Measurements from ENCODE around the gene FOLR1.

The FOLR1 gene

GRCh38 chr11:72234514-72234830, 42.5 kb downstream of the FOLR1 start:
- TF ChIP-seq NFIC (IDR thresholded peaks at IDR 0.05) (no peak), RAD21 (IDR thresholded peaks at IDR 0.05; ENCODE audit: low read depth) (no peak), EGR1 (IDR thresholded peaks at IDR 0.05) (no peak), CREB1 (IDR thresholded peaks at IDR 0.05; ENCODE audit: low read depth) (no peak), TAF1 (IDR thresholded peaks at IDR 0.05; ENCODE audit: low read depth) (no peak), FOXM1 (IDR thresholded peaks at IDR 0.05; ENCODE audit: borderline replicate concordance, low read depth) (no peak), TEAD4 (IDR thresholded peaks at IDR 0.05) (no peak), EP300 (IDR thresholded peaks at IDR 0.05; ENCODE audit: borderline replicate concordance) (no peak), YY1 (IDR thresholded peaks at IDR 0.05; ENCODE audit: low read depth) (no peak), ZBTB7A (IDR thresholded peaks at IDR 0.05; ENCODE audit: low read depth) (no peak), MAX (IDR thresholded peaks at IDR 0.05) (no peak), REST (IDR thresholded peaks at IDR 0.05; ENCODE audit: low read depth) (no peak), TCF12 (IDR thresholded peaks at IDR 0.05; ENCODE audit: low read depth) (no peak), CEBPB (IDR thresholded peaks at IDR 0.05) (no peak)

GRCh38 chr11:72234920-72235319, 43.0 kb downstream of the FOLR1 start:
- TF ChIP-seq YY1 (IDR thresholded peaks at IDR 0.05; ENCODE audit: low read depth) (no peak), EP300 (IDR thresholded peaks at IDR 0.05; ENCODE audit: borderline replicate concordance) (no peak), ZBTB7A (IDR thresholded peaks at IDR 0.05; ENCODE audit: low read depth) (no peak), CREB1 (IDR thresholded peaks at IDR 0.05; ENCODE audit: low read depth) (no peak), TAF1 (IDR thresholded peaks at IDR 0.05; ENCODE audit: low read depth) (no peak), RAD21 (IDR thresholded peaks at IDR 0.05; ENCODE audit: low read depth) (no peak), TEAD4 (IDR thresholded peaks at IDR 0.05) (no peak), CEBPB (IDR thresholded peaks at IDR 0.05) (no peak), NFIC (IDR thresholded peaks at IDR 0.05) (no peak), EGR1 (IDR thresholded peaks at IDR 0.05) (no peak), REST (IDR thresholded peaks at IDR 0.05; ENCODE audit: low read depth) (no peak), MAX (IDR thresholded peaks at IDR 0.05) (no peak), FOXM1 (IDR thresholded peaks at IDR 0.05; ENCODE audit: borderline replicate concordance, low read depth) (no peak)
- TF ChIP-seq, protein P1, sequence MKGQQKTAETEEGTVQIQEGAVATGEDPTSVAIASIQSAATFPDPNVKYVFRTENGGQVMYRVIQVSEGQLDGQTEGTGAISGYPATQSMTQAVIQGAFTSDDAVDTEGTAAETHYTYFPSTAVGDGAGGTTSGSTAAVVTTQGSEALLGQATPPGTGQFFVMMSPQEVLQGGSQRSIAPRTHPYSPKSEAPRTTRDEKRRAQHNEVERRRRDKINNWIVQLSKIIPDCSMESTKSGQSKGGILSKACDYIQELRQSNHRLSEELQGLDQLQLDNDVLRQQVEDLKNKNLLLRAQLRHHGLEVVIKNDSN (IDR thresholded peaks at IDR 0.05) = no peak

- TF ChIP-seq MAX (IDR thresholded peaks at IDR 0.05) (no peak), ZBTB7A (IDR thresholded peaks at IDR 0.05; ENCODE audit: low read depth) (no peak), TCF12 (IDR thresholded peaks at IDR 0.05; ENCODE audit: low read depth) (no peak), REST (IDR thresholded peaks at IDR 0.05; ENCODE audit: low read depth) (no peak), EP300 (IDR thresholded peaks at IDR 0.05; ENCODE audit: borderline replicate concordance) (no peak), NFIC (IDR thresholded peaks at IDR 0.05) (no peak), CEBPB (IDR thresholded peaks at IDR 0.05) (no peak), CREB1 (IDR thresholded peaks at IDR 0.05; ENCODE audit: low read depth) (no peak), YY1 (IDR thresholded peaks at IDR 0.05; ENCODE audit: low read depth) (no peak), TEAD4 (IDR thresholded peaks at IDR 0.05) (no peak), FOXM1 (IDR thresholded peaks at IDR 0.05; ENCODE audit: borderline replicate concordance, low read depth) (no peak), TAF1 (IDR thresholded peaks at IDR 0.05; ENCODE audit: low read depth) (no peak), RAD21 (IDR thresholded peaks at IDR 0.05; ENCODE audit: low read depth) (no peak), EGR1 (IDR thresholded peaks at IDR 0.05) (no peak)
- TF ChIP-seq, protein P1 (IDR thresholded peaks at IDR 0.05) = no peak
Measured at GRCh38 chr11:72235351-72236057, 43.6 kb downstream of the FOLR1 start.
